ENCODE results near the gene NASP.
A peak's percentile ranks its signal among the peaks of the same experiment; 100 is the strongest.

The NASP gene

DNA sequence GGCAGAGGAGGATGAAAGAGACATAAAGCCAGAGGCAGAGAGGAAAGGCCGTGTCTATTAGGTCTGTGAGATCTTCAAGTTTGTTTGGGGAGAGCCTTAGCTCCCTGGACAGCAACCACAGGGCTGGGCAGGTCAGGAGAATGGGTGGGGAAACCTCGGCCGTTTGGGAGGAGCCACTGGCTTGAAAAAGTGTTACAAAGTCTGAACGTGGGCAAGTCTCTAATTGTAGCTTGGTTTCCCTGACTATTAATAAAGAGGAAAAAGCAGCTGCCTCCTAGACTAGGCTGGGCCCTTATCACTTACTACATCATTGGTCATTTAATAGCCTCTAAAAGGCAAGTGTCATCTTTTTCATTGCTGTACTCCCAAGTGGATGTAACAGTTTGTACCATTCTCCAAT is 40.1 kb downstream of the NASP start, which contains the start of gene CCDC17:
CCDC17 (minus strand) TSS at position 83 of the 400 bp plus-strand sequence. CDS start 145 bp downstream, outside the sequence.
- Mint-ChIP-seq H3K9me3 (no peaks in the 10 kb centered on the region), H3K36me3 (peaks cover 7% of the 10 kb centered on the region), H3K27ac (peak within 1 kb of the TSS; percentile 81)

DNA sequence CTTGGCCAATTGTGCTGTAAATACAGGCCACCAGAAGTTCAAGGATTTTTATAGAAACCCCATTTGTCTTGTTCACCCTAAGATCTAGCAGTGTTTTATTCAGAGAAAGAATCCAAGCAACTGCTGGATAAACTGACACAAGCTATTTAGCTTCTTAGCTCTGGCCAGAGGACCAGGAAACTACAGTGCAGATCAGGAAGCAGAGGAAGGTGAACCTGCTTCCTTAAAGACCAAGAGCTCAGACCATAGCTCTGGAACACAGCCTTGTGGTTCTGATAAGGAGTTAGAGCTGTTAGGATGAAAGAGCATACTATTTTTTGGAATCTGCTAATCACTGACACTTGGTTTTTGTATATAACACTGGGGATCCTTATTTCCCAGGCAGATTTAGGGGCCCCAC is 45.2 kb downstream of the NASP start:
- no peak overlapping the region for H3K27ac Mint-ChIP-seq
- H3K36me3 Mint-ChIP-seq, result peaks cover 19% of the 10 kb centered on the region
- no peaks in the 10 kb centered on the region for H3K4me1 Mint-ChIP-seq

More for the DNA sequence above, 40.1 kb downstream of the NASP start, which contains the start of gene CCDC17:
- H3K4me1 Mint-ChIP-seq, result peaks cover 10% of the 10 kb centered on the region
- no peaks in the 10 kb centered on the region for H3K27me3 Mint-ChIP-seq
- H3K4me3 Mint-ChIP-seq, result no peak within 1 kb of the TSS

DNA sequence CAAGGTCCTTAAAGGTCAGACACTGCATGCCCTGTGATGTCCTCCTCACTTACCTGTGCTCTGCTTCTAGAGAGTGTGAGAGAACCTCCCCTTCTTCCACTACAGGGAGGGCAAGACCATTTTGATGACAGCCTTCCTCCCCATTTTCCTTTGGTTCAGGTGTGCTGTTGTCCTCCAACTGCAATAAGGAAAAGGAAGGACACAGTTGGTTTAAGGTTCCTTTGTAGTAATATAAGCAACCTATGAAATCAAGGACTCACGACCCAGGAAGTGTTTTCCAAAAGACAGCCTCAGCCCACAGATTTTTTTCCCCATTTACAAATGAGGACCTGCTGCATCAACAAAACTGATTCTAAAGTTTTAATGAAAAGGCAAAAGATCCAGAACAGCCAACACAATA is 46.6 kb downstream of the NASP start:
- Mint-ChIP-seq H3K9me3 (no peaks in the 10 kb centered on the region), H3K4me1 (no peaks in the 10 kb centered on the region), H3K27me3 (no peaks in the 10 kb centered on the region), H3K4me3 (no peak overlapping the region), H3K36me3 (peaks cover 19% of the 10 kb centered on the region), H3K27ac (no peak overlapping the region)

More for the DNA sequence above, 45.2 kb downstream of the NASP start:
- H3K9me3 Mint-ChIP-seq, result no peaks in the 10 kb centered on the region
- H3K4me3 Mint-ChIP-seq, result no peak overlapping the region
- H3K27me3 Mint-ChIP-seq, result no peaks in the 10 kb centered on the region

DNA sequence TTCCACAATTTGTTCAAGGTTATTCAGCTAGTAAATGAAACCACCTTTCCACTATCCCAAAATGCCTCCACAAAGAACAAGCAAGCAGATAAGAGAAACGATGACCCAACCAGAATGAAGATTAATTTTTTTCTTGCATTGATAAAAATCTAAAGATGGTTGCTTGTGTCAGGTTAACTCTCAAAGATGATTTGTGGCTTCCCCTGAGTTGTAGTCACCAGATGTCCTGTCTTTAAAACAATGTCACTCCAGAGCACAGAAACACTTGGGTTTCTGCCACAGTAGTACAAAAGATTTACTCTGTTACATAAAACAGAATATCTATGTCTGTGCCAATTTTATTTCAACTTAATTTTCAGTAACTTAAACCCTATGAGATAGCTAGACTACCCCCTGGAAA is 51.4 kb downstream of the NASP start:
- H3K27me3 Mint-ChIP-seq, result no peaks in the 10 kb centered on the region
- no peaks in the 10 kb centered on the region for H3K4me1 Mint-ChIP-seq
- peaks cover 10% of the 10 kb centered on the region for H3K36me3 Mint-ChIP-seq
- H3K4me3 Mint-ChIP-seq, result no peak overlapping the region
- no peaks in the 10 kb centered on the region for H3K9me3 Mint-ChIP-seq
- no peak overlapping the region for H3K27ac Mint-ChIP-seq

DNA sequence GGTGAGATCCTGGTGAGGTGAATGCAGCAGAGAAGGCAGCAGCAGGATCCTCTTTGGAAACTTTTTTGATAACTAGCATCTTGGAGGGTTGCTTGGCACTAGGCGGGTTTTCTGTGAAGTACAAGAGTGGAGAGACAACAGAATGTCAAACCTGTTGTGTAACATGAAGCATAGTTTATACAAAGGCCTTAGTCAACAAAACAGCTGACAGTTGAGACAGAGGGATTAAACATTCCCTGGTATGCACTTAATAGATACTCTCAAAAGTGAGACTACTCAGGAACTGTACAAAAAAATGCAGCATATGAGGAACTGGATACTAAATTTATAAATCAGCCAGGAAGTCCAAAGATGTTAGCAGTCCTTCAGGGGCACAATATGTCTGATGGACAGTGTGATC is 56.5 kb downstream of the NASP start:
- H3K9me3 Mint-ChIP-seq, result no peaks in the 10 kb centered on the region
- no peaks in the 10 kb centered on the region for H3K27me3 Mint-ChIP-seq
- H3K4me1 Mint-ChIP-seq, result peaks cover 3% of the 10 kb centered on the region
- peak overlapping the region; percentile 72 for H3K27ac Mint-ChIP-seq
- no peak overlapping the region for H3K4me3 Mint-ChIP-seq
- peaks cover 4% of the 10 kb centered on the region for H3K36me3 Mint-ChIP-seq

DNA sequence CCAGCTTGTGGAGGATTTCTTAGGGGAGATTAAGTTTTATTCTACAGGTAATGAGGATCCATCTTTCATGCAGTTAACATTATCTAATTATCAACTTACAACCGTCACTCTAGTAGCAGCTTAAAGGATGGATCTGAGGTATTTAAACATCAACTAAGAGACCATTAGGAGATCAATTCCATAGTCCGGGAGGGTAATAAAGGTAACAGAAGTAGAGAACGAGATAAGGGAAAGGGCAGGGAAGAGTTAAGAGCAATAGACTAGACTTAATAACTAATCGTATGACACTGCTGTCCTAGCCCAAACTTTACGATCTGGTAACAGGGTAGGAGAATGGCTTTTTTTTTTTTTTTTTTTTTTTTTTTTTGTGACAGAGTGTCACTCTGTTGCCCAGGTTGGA is 59.5 kb downstream of the NASP start:
- Mint-ChIP-seq H3K27me3 (no peaks in the 10 kb centered on the region), H3K9me3 (no peaks in the 10 kb centered on the region), H3K4me3 (no peak overlapping the region), H3K27ac (no peak overlapping the region), H3K36me3 (peaks cover 6% of the 10 kb centered on the region), H3K4me1 (peaks cover 14% of the 10 kb centered on the region)

DNA sequence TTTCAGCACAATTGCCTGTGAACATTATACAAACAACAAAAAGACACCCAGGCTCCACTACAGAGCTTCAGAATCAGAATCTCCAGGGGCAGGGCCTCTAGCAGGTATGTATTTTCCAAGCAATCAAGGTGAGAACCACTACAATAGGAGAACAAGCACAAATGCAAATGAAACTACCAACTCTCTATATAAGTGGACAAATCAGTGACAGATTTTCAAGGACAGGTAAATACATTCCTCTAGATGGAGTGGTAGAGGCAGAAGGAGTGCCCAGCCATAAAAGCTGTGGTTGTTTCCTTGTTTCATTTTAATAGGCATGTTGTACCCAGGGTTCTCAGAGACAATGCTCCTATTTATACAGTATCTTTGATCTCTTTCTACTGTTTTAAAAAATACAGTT is 60.1 kb downstream of the NASP start:
- H3K36me3 Mint-ChIP-seq, result peaks cover 6% of the 10 kb centered on the region
- H3K27ac Mint-ChIP-seq, result no peak overlapping the region
- H3K4me1 Mint-ChIP-seq, result peaks cover 14% of the 10 kb centered on the region
- H3K27me3 Mint-ChIP-seq, result no peaks in the 10 kb centered on the region
- no peaks in the 10 kb centered on the region for H3K9me3 Mint-ChIP-seq
- no peak overlapping the region for H3K4me3 Mint-ChIP-seq

DNA sequence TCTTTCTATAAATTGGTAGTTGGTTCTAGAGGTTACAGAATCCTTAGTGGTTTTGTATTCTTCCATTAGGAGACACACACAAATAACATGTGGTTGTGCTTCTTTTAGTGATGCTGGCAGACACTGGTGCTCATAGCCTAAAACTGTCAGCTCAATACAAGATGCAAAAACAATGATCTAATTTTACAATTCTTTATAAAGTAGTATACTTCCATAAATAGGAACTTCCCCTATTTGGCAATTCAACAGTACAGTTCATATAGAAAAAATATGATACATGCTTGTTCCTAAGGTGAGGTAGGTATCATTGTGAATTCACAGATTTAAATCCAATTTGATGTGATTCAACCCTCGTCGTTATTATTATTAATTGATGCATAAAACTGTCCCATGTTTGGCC is 60.8 kb downstream of the NASP start:
- H3K27ac Mint-ChIP-seq, result peak overlapping the region; percentile 55

DNA sequence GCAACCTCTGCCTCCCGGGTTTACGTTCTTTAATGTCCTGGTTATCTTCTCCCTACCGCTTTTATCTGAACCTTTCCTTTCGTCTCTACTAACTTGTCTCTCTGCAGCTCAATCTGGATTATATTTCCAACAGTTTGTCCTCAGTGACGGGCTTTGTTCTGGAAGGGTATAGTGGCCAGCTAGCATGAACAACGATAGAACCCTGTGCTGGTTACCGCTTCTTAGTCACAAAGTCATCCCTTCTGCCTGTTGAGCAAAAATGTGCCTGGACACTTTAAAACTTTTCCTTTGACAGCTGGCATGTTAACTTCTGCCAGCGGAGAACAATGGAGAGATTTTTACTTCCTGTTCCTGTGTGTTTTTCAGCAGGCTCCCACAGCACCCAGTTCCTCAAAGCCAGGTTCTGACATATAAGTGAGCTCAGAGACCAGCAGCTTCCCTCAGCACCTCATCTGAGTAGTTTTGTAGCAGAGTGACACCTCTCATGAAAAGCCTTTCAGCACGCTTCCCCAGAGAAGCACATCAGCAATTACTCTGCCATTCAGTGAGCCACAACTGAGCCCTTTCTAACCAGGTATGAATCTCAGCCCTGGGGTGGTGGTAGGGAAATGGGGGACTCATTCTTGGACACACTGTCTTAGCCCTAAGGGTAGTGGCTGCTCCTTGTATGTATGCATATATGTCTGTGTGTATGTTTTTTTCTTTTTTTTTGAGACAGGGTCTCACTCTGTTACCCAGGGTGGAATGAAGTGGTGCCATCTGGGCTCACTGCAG is 63.6 kb downstream of the NASP start:
- Mint-ChIP-seq H3K4me3 (no peak overlapping the region), H3K4me1 (peaks cover 22% of the 10 kb centered on the region), H3K27me3 (no peaks in the 10 kb centered on the region), H3K27ac (peak overlapping the region; percentile 72), H3K9me3 (no peaks in the 10 kb centered on the region), H3K36me3 (peaks cover 3% of the 10 kb centered on the region)

More for the DNA sequence above, 60.8 kb downstream of the NASP start:
- peaks cover 6% of the 10 kb centered on the region for H3K36me3 Mint-ChIP-seq
- H3K9me3 Mint-ChIP-seq, result no peaks in the 10 kb centered on the region
- peaks cover 14% of the 10 kb centered on the region for H3K4me1 Mint-ChIP-seq
- no peaks in the 10 kb centered on the region for H3K27me3 Mint-ChIP-seq
- H3K4me3 Mint-ChIP-seq, result no peak overlapping the region

DNA sequence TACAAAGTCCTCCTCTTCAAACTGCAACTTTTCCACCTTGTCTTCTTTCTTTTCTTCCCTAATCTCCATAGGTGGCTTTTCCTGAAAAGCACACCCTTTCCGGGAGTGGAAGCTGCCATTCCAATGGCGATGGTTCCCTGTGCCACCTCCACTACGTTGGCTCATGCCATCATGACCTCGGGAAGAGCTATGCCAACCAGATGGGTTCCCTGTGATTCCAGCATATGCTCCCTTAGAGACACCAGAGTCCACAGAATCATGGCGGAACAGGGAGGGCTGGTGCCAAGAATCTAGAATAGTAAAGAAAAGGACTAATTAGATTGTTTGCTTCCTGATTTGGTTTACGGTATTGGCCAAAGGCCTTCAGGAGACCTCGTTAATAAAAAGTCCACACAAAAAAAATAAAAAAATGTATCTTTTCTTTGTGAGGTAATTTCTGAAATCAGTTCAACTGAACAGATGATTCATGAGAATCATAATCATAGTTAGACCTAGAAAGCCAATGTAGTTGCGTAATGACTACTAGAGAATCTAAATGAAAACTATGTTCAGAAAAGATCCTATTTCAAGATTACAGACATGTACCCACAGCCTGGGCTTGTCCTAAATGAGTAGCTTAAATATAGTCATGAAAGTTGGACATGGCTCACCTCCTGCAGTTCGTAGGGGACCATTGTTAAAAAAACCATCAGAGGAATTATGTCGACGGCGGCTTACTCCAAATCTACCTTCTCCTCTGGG is 70.9 kb downstream of the NASP start:
- H3K9me3 Mint-ChIP-seq, result no peaks in the 10 kb centered on the region
- H3K4me3 Mint-ChIP-seq, result no peak overlapping the region
- peaks cover 7% of the 10 kb centered on the region for H3K4me1 Mint-ChIP-seq
- H3K27me3 Mint-ChIP-seq, result no peaks in the 10 kb centered on the region
- H3K36me3 Mint-ChIP-seq, result peaks cover 14% of the 10 kb centered on the region
- H3K27ac Mint-ChIP-seq, result no peak overlapping the region

DNA sequence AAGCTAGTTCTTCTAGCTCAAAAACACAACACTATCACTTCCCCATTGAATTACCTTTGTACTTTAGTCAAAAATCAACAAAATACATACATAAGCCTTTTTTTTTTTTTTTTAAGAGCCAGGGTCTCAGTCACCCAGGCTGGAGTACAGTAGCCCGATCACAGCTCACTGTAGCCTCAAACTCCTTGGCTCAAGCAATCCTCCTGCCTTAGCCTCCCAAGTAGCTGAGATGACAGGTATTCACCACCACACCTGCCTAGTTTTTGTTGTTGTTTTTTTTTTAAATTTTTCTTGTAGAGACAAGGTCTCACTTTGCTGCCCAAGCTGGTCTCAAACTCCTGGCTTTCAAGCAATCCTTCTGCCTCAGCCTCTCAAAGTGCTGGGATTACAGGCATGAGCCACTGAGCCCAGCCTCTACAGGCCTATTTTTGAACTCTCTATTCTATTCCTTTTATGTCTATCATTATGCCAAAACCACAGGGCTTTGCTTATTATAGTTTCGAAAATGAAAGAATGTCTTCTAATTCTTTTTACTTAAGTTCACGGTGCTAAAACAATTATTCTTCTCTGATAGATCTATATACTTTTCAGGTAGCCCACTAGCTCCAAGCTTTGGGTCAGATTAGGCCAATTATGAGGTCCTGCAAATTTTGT is 72.9 kb downstream of the NASP start:
- H3K36me3 Mint-ChIP-seq, result peaks cover 15% of the 10 kb centered on the region
- H3K9me3 Mint-ChIP-seq, result no peaks in the 10 kb centered on the region
- H3K27ac Mint-ChIP-seq, result peak overlapping the region; percentile 23
- H3K4me1 Mint-ChIP-seq, result peaks cover 4% of the 10 kb centered on the region
- H3K27me3 Mint-ChIP-seq, result no peaks in the 10 kb centered on the region
- no peak overlapping the region for H3K4me3 Mint-ChIP-seq

DNA sequence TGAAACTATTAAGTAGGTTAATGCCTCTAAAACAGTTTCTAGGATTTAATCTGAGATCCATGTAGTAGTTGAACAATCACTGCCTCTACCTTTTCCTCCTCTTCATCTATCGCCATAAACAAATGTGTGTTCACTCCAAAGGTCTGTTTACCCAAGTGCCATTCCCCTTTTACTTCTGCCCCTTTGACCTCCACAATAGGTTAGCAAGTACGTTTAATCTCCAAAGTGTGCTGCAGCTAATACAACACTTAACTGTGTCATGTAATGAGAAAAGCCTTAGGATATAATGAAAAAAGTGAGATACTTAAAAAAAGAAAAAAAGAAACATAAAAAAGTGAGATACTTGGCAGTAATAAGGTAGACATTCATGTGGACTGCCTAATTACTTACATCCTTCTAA is 74.3 kb downstream of the NASP start:
- Mint-ChIP-seq H3K36me3 (peaks cover 15% of the 10 kb centered on the region), H3K27me3 (no peaks in the 10 kb centered on the region)

DNA sequence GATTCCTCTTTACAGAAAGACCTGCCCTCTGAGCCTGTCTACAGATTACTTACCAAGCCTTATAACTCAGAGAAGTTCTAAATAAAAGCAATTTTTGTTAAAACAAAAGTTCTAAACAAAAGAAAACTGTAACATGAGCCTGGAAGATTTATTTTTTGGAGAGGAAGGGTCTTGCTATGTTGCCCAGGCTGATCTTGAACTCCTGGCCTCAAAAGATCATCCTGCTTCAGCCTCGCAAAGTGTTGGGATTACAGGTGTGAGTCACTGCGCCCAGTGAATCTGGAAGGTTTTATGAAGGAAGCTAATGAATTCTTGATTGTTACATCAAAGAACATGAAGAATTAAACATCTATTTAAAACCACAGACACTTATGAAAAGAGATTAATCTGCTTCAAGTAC is 75.4 kb downstream of the NASP start:
- peaks cover 16% of the 10 kb centered on the region for H3K4me1 Mint-ChIP-seq
- H3K4me3 Mint-ChIP-seq, result no peak overlapping the region
- no peaks in the 10 kb centered on the region for H3K27me3 Mint-ChIP-seq
- peaks cover 15% of the 10 kb centered on the region for H3K36me3 Mint-ChIP-seq
- H3K9me3 Mint-ChIP-seq, result no peaks in the 10 kb centered on the region
- H3K27ac Mint-ChIP-seq, result no peak overlapping the region

More for the DNA sequence above, 74.3 kb downstream of the NASP start:
- H3K4me1 Mint-ChIP-seq, result peaks cover 12% of the 10 kb centered on the region
- H3K9me3 Mint-ChIP-seq, result no peaks in the 10 kb centered on the region
- no peak overlapping the region for H3K4me3 Mint-ChIP-seq
- H3K27ac Mint-ChIP-seq, result no peak overlapping the region

DNA sequence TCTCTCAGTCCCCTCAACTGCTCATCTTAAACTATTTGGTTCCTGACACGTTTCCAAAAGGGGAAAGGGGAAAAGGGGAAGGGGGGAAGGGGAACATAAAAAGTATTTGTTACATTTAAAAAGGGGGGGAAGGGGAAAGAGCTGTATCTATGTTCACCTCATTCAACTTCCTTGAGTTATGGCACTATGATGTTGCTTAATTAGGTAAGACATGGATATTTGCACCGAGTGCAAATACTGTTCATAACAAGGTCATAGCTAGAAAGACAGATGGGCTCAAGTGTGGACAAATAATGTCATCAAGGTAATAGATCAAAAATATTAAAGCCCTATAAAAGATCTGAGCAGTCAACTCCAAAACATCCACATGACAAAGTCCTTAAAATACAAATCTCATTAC is 76.5 kb downstream of the NASP start:
- Mint-ChIP-seq H3K36me3 (peaks cover 13% of the 10 kb centered on the region), H3K27ac (no peak overlapping the region)

DNA sequence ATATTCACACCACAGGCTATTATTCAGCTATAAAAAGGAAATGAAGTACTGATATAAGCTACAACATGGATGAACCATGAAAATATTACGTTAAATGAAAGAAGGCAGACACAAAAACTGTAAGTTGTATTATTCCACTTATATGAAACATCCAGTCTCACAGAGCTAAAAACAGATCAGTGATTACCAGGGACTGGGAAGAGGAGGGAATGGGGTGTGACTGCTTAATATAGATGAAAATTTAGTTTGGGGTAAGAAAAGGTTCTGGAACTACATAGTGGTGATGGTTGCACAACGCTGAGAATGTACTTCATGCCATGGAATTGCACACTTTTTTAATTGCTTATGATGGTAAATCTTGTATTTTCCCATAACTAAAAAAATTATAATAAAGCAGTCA is 83.0 kb downstream of the NASP start:
- Mint-ChIP-seq H3K36me3 (peaks cover 2% of the 10 kb centered on the region), H3K4me1 (peaks cover 65% of the 10 kb centered on the region), H3K4me3 (no peak overlapping the region), H3K27ac (no peak overlapping the region), H3K27me3 (no peaks in the 10 kb centered on the region), H3K9me3 (no peaks in the 10 kb centered on the region)

More for the DNA sequence above, 76.5 kb downstream of the NASP start:
- H3K4me1 Mint-ChIP-seq, result peaks cover 20% of the 10 kb centered on the region
- H3K27me3 Mint-ChIP-seq, result no peaks in the 10 kb centered on the region
- no peaks in the 10 kb centered on the region for H3K9me3 Mint-ChIP-seq
- H3K4me3 Mint-ChIP-seq, result no peak overlapping the region

All from activated naive CD4-positive, alpha-beta T cell treated with anti-CD3 and anti-CD28 coated beads, Interleukin-2, amount 50 U/mL, for 24 hours (primary cell).